Suprapubic skin (tissue), 4 donors: ENCODE results near the gene C13orf46. TPM values are rescaled to one million over a fixed set of nuclear protein-coding genes. Genes with fewer than 3 reads are reported as not detected.

Experiments used
- DNase-seq, 2 donors: peaks; one replicate each; pipeline ENCODE4 v3.0.0-alpha.2; 2019; ENCODE audit warnings: low spot score in 2 of 2
- H3K27ac ChIP-seq: fragments of 200-600 bp; sonication (generic); one replicate; pipeline ENCODE4 v1.5.1; 2019
- H3K27me3 ChIP-seq: fragments of 200-600 bp; sonication (generic); one replicate; pipeline ENCODE4 v1.5.1; 2019
- H3K36me3 ChIP-seq: fragments of 200-600 bp; sonication (generic); one replicate; pipeline ENCODE4 v1.5.1; 2019
- H3K4me1 ChIP-seq: fragments of 200-600 bp; sonication (generic); one replicate; pipeline ENCODE4 v1.5.1; 2019
- H3K4me3 ChIP-seq: fragments of 200-600 bp; sonication (generic); one replicate; pipeline ENCODE4 v1.5.1; 2019; ENCODE audit warnings: mild to moderate bottlenecking
- H3K9me3 ChIP-seq: fragments of 200-600 bp; sonication (generic); one replicate; pipeline ENCODE4 v1.5.1; 2019
- CTCF ChIP-seq, 2 donors: fragments of 200-600 bp in 1 of 2; fragments of 450-650 bp in 1 of 2; sonication (generic) in 1 of 2; IDR thresholded peaks; one replicate each; pipeline ENCODE4 v1.5.1; 2016 to 2019; ENCODE audit warnings: antibody characterized with exemption in 2 of 2, mild to moderate bottlenecking in 1 of 2, moderate library complexity in 1 of 2
- EP300 ChIP-seq: sonication (generic); formaldehyde crosslinking; IDR thresholded peaks from one replicate; pipeline ENCODE4 v1.6.1; 2017; ENCODE audit warnings: antibody characterized with exemption
- POLR2A ChIP-seq, 2 donors: fragments of 450-650 bp; IDR thresholded peaks; one replicate each; pipeline ENCODE4 v1.6.1; 2017; ENCODE audit warnings: antibody characterized with exemption in 2 of 2, mild to moderate bottlenecking in 2 of 2, moderate library complexity in 2 of 2
- POLR2AphosphoS5 ChIP-seq, 3 donors: sonication (generic); formaldehyde crosslinking; IDR thresholded peaks; one replicate each; pipeline ENCODE4 v1.6.1; 2017; ENCODE audit warnings: antibody characterized with exemption in 3 of 3
- WGBS: methylation state at CpG from one replicate; pipeline ENCODE4 v1.1.5; 2018; 5-methylcytosine and 5-hydroxymethylcytosine counted together
- total RNA-seq, 4 donors: library from RNA; depleted of rRNA; stranded (reverse); fragments of >200 nt; gene quantifications; one replicate each; pipeline ENCODE4 v1.1.0, GENCODE V29; 2016

The C13orf46 gene
- total RNA-seq, 4 donors from 2014 or later: 0.16 to 1.4 (median 0.53) TPM

GRCh38 chr13:114016321-114017027 lies 42.6 kb upstream of the C13orf46 start:
- H3K9me3 ChIP-seq: no peaks in the 10 kb centered on the region
- H3K4me1 ChIP-seq: peaks cover 30% of the 10 kb centered on the region
- H3K36me3 ChIP-seq: peaks cover 28% of the 10 kb centered on the region
- no peak overlapping the region for H3K4me3 ChIP-seq
- 94% methylated on average over 17 of the region's 30 CpGs for WGBS
- peak overlapping the region; percentile 80 for H3K27ac ChIP-seq
- TF ChIP-seq POLR2AphosphoS5 (IDR thresholded peaks at IDR 0.05) (no peak), EP300 (no peak), CTCF (IDR thresholded peaks at IDR 0.05) (no peak), POLR2A (IDR thresholded peaks at IDR 0.05) (no peak)
- H3K27me3 ChIP-seq: no peaks in the 10 kb centered on the region
- no peak for DNase-seq

GRCh38 chr13:114015969-114016295 lies 42.1 kb upstream of the C13orf46 start:
- no peak overlapping the region for H3K4me3 ChIP-seq
- H3K27me3 ChIP-seq: no peaks in the 10 kb centered on the region
- peaks cover 28% of the 10 kb centered on the region for H3K36me3 ChIP-seq
- no peak for TF ChIP-seq POLR2AphosphoS5 (IDR thresholded peaks at IDR 0.05)
- no peak for TF ChIP-seq EP300
- WGBS: 64% methylated on average over 10 of the region's 11 CpGs
- no peaks in the 10 kb centered on the region for H3K9me3 ChIP-seq
- peak overlapping the region; percentile 80 for H3K27ac ChIP-seq
- H3K4me1 ChIP-seq: peaks cover 30% of the 10 kb centered on the region
- DNase-seq: no peak

GRCh38 chr13:114015111-114015968 lies 41.5 kb upstream of the C13orf46 start:
- H3K27me3 ChIP-seq: no peaks in the 10 kb centered on the region
- peak overlapping the region; percentile 80 for H3K27ac ChIP-seq
- peak in 1 of 2 donors; percentile 92 for DNase-seq
- peaks cover 30% of the 10 kb centered on the region for H3K4me1 ChIP-seq
- WGBS: 48% methylated on average over 34 of the region's 40 CpGs
- H3K9me3 ChIP-seq: no peaks in the 10 kb centered on the region
- TF ChIP-seq EP300: no peak
- peak in 2 of 3 donors; percentile 37 to 66 for TF ChIP-seq POLR2AphosphoS5 (IDR thresholded peaks at IDR 0.05)
- no peak for TF ChIP-seq POLR2A (IDR thresholded peaks at IDR 0.05)
- TF ChIP-seq CTCF (IDR thresholded peaks at IDR 0.05): no peak
- peak overlapping the region; percentile 40 for H3K4me3 ChIP-seq
- peaks cover 29% of the 10 kb centered on the region for H3K36me3 ChIP-seq

GRCh38 chr13:114013952-114014629 lies 40.2 kb upstream of the C13orf46 start:
- Histone ChIP-seq H3K36me3 (peaks cover 41% of the 10 kb centered on the region), H3K4me3 (peak overlapping the region; percentile 40), H3K27me3 (no peaks in the 10 kb centered on the region), H3K9me3 (no peaks in the 10 kb centered on the region), H3K4me1 (peaks cover 30% of the 10 kb centered on the region), H3K27ac (peak overlapping the region; percentile 80)
- WGBS: 96% methylated on average over 13 of the region's 22 CpGs
- DNase-seq: no peak
- no peak for TF ChIP-seq EP300
- no peak for TF ChIP-seq POLR2A (IDR thresholded peaks at IDR 0.05)
- no peak for TF ChIP-seq CTCF (IDR thresholded peaks at IDR 0.05)
- no peak for TF ChIP-seq POLR2AphosphoS5 (IDR thresholded peaks at IDR 0.05)

GRCh38 chr13:114013336-114013735 lies 39.5 kb upstream of the C13orf46 start:
- WGBS: 88% methylated on average over 4 of the region's 4 CpGs
- H3K9me3 ChIP-seq: no peaks in the 10 kb centered on the region
- TF ChIP-seq EP300: no peak
- TF ChIP-seq CTCF (IDR thresholded peaks at IDR 0.05): no peak
- TF ChIP-seq POLR2A (IDR thresholded peaks at IDR 0.05): no peak
- no peak for TF ChIP-seq POLR2AphosphoS5 (IDR thresholded peaks at IDR 0.05)
- no peaks in the 10 kb centered on the region for H3K27me3 ChIP-seq
- H3K4me1 ChIP-seq: peaks cover 30% of the 10 kb centered on the region
- no peak for DNase-seq
- peaks cover 42% of the 10 kb centered on the region for H3K36me3 ChIP-seq
- H3K27ac ChIP-seq: no peak overlapping the region
- no peak overlapping the region for H3K4me3 ChIP-seq
